Activated CD4-positive, alpha-beta memory T cell treated with anti-CD3 and anti-CD28 coated beads, Interleukin-2, amount 10 ng/mL, durations not matched to agents 7 days and 5 days (primary cell): ENCODE data around the gene CMPK1. TPM values are rescaled to one million over a fixed set of nuclear protein-coding genes. Genes with fewer than 3 reads are reported as not detected.
"Not testable (repeated sequence)": the region's sequence is repeated elsewhere in the genome, so short reads cannot be mapped to it uniquely, and the experiment has no call there.

Source experiments
- CTCF ChIA-PET: fragments of 350-600 bp; sonication (Branson Sonifier 250); formaldehyde crosslinking; loops from one replicate; lab custom pipeline; 2021; ENCODE audit warnings: antibody characterized with exemption, inconsistent platforms; lab: Charles Lee
- POLR2A ChIA-PET: fragments of 350-600 bp; sonication (Branson Sonifier 250); formaldehyde crosslinking; loops from one replicate; lab custom pipeline; 2021; ENCODE audit warnings: antibody characterized with exemption; lab: Charles Lee
- DNase-seq: peaks from one replicate; pipeline ENCODE4 v3.0.0-alpha.2; 2020
- H3K27ac Mint-ChIP-seq: one replicate; pipeline ENCODE4 v1.8.0; 2021; ENCODE audit warnings: mild to moderate bottlenecking, mixed read lengths
- H3K27me3 Mint-ChIP-seq: one replicate; pipeline ENCODE4 v1.8.0; 2021; ENCODE audit warnings: mixed read lengths
- H3K36me3 Mint-ChIP-seq: one replicate; pipeline ENCODE4 v1.8.0; 2021; ENCODE audit warnings: low read depth, mixed read lengths
- H3K4me1 Mint-ChIP-seq: one replicate; pipeline ENCODE4 v1.8.0; 2021; ENCODE audit warnings: mixed read lengths
- H3K4me3 Mint-ChIP-seq: one replicate; pipeline ENCODE4 v1.8.0; 2021; ENCODE audit warnings: mild to moderate bottlenecking, mixed read lengths
- H3K9me3 Mint-ChIP-seq: one replicate; pipeline ENCODE4 v1.8.0; 2021; ENCODE audit warnings: mixed read lengths
- total RNA-seq, 2 experiments: library from RNA; stranded (reverse); gene quantifications; one replicate each; pipeline ENCODE4 v1.2.3, GENCODE V29; 2021

The CMPK1 gene
- 100 to 1,000 TPM in 1 of 2 experiments, 10 to 100 TPM in 1; 99.3 to 106 TPM for total RNA-seq

- peaks cover 10% of the 10 kb centered on the region for H3K36me3 Mint-ChIP-seq
- H3K4me1 Mint-ChIP-seq = peaks cover 22% of the 10 kb centered on the region
- no peak within 1 kb of the TSS for H3K4me3 Mint-ChIP-seq
- peak within 1 kb of the TSS; percentile 93 for H3K27ac Mint-ChIP-seq
- POLR2A ChIA-PET = interaction anchor here (0.6 to 4.3 kb wide), 8 partner anchors 10 to 104 kb away, joined by 3 to 76 read pairs (median 7); partner anchors contain the start of genes FOXD2 and STIL
- peak; percentile 81 for DNase-seq
- CTCF ChIA-PET = interaction anchor here (0.8 to 3.7 kb wide), 11 partner anchors 9 to 377 kb away, joined by 3 to 25 read pairs (median 4); partner anchors contain the start of genes FOXD2 and STIL
- no peaks in the 10 kb centered on the region for H3K27me3 Mint-ChIP-seq
- no peaks in the 10 kb centered on the region for H3K9me3 Mint-ChIP-seq
Measured at GRCh38 chr1:47333578-47333921, at the start of gene CMPK1. CMPK1 (plus strand) TSS chr1:47333790; CDS start chr1:47333946, 156 bp downstream.

GRCh38 chr1:47288116-47288515 is 45.5 kb upstream of the CMPK1 start:
- H3K4me1 Mint-ChIP-seq, DNase-seq, H3K9me3 Mint-ChIP-seq, POLR2A ChIA-PET, H3K4me3 Mint-ChIP-seq, H3K27me3 Mint-ChIP-seq, H3K27ac Mint-ChIP-seq: not testable (repeated sequence)
- CTCF ChIA-PET = interaction anchor here (0.9 to 1.3 kb wide), 3 partner anchors 25 to 149 kb away, joined by 3 to 4 read pairs (median 3); partner anchors contain the start of gene FOXD2
- H3K36me3 Mint-ChIP-seq = peaks cover 32% of the 10 kb centered on the region

GRCh38 chr1:47294863-47295262 is 38.7 kb upstream of the CMPK1 start:
- H3K9me3 Mint-ChIP-seq, DNase-seq, POLR2A ChIA-PET, CTCF ChIA-PET, H3K4me3 Mint-ChIP-seq, H3K27me3 Mint-ChIP-seq, H3K27ac Mint-ChIP-seq: not testable (repeated sequence)
- Mint-ChIP-seq H3K36me3 (peaks cover 45% of the 10 kb centered on the region), H3K4me1 (peaks cover 12% of the 10 kb centered on the region)

- DNase-seq = no peak
- Mint-ChIP-seq H3K4me1 (peaks cover 13% of the 10 kb centered on the region), H3K27ac (no peak overlapping the region), H3K4me3 (no peak overlapping the region), H3K9me3 (no peaks in the 10 kb centered on the region), H3K36me3 (peaks cover 48% of the 10 kb centered on the region), H3K27me3 (no peaks in the 10 kb centered on the region)
- ChIA-PET POLR2A (no interaction called here), CTCF (no interaction called here)
Measured at GRCh38 chr1:47295579-47295978, 38.0 kb upstream of the CMPK1 start.

- no peaks in the 10 kb centered on the region for H3K9me3 Mint-ChIP-seq
- no peaks in the 10 kb centered on the region for H3K27me3 Mint-ChIP-seq
- POLR2A ChIA-PET = interaction anchor here (1.1 to 1.8 kb wide), 2 partner anchors 12 to 15 kb away, joined by 3 to 6 read pairs; partner anchors contain the start of gene STIL
- H3K27ac Mint-ChIP-seq = no peak overlapping the region
- H3K4me3 Mint-ChIP-seq = no peak overlapping the region
- peaks cover 13% of the 10 kb centered on the region for H3K4me1 Mint-ChIP-seq
- peaks cover 57% of the 10 kb centered on the region for H3K36me3 Mint-ChIP-seq
- no peak for DNase-seq
- CTCF ChIA-PET = interaction anchor here (0.9 kb wide), 1 partner anchor 119 kb away, joined by 3 read pairs; no protein-coding TSS in a partner anchor
Measured at GRCh38 chr1:47298025-47298699, 35.4 kb upstream of the CMPK1 start.

- CTCF ChIA-PET = no interaction called here
- peaks cover 65% of the 10 kb centered on the region for H3K36me3 Mint-ChIP-seq
- POLR2A ChIA-PET = no interaction called here
- H3K4me3 Mint-ChIP-seq = no peak overlapping the region
- H3K27ac Mint-ChIP-seq = no peak overlapping the region
- H3K27me3 Mint-ChIP-seq = no peaks in the 10 kb centered on the region
- no peak for DNase-seq
- H3K4me1 Mint-ChIP-seq = peaks cover 24% of the 10 kb centered on the region
- H3K9me3 Mint-ChIP-seq = no peaks in the 10 kb centered on the region
Measured at GRCh38 chr1:47302472-47302871, 31.1 kb upstream of the CMPK1 start.

- no peaks in the 10 kb centered on the region for H3K27me3 Mint-ChIP-seq
- H3K4me1 Mint-ChIP-seq = peaks cover 40% of the 10 kb centered on the region
- H3K9me3 Mint-ChIP-seq = no peaks in the 10 kb centered on the region
- POLR2A ChIA-PET = interaction anchor here (2.0 kb wide), 1 partner anchor 14 kb away, joined by 4 read pairs; no protein-coding TSS in a partner anchor
- CTCF ChIA-PET = no interaction called here
- no peak for DNase-seq
- H3K4me3 Mint-ChIP-seq = no peak overlapping the region
- H3K36me3 Mint-ChIP-seq = peaks cover 52% of the 10 kb centered on the region
- H3K27ac Mint-ChIP-seq = no peak overlapping the region
Measured at GRCh38 chr1:47309427-47309826, 24.2 kb upstream of the CMPK1 start.

- H3K27ac Mint-ChIP-seq = peak within 1 kb of the TSS; percentile 94
- no peaks in the 10 kb centered on the region for H3K9me3 Mint-ChIP-seq
- peak; percentile 99 for DNase-seq
- no peaks in the 10 kb centered on the region for H3K27me3 Mint-ChIP-seq
- POLR2A ChIA-PET = interaction anchor here (0.5 to 2.3 kb wide), 20 partner anchors 9 to 135 kb away, joined by 3 to 76 read pairs (median 5); partner anchors contain the start of genes CMPK1 and FOXD2
- H3K4me1 Mint-ChIP-seq = peaks cover 33% of the 10 kb centered on the region
- CTCF ChIA-PET = interaction anchor here (1.0 to 1.9 kb wide), 7 partner anchors 10 to 135 kb away, joined by 3 to 25 read pairs (median 8); partner anchors contain the start of genes CMPK1 and FOXD2
- H3K36me3 Mint-ChIP-seq = peaks cover 28% of the 10 kb centered on the region
- peak within 1 kb of the TSS; percentile 94 for H3K4me3 Mint-ChIP-seq
Measured at GRCh38 chr1:47313915-47314664, 19.5 kb upstream of the CMPK1 start, which contains the start of gene STIL. STIL (minus strand) TSS chr1:47314147; CDS start chr1:47310319, 3,828 bp downstream.

- POLR2A ChIA-PET = interaction anchor here (1.1 to 1.6 kb wide), 3 partner anchors 13 to 21 kb away, joined by 3 to 14 read pairs (median 4); partner anchors contain the start of gene CMPK1
- Mint-ChIP-seq H3K27ac (no peak overlapping the region), H3K9me3 (no peaks in the 10 kb centered on the region), H3K4me1 (peaks cover 11% of the 10 kb centered on the region), H3K27me3 (no peaks in the 10 kb centered on the region), H3K4me3 (no peak overlapping the region), H3K36me3 (peaks cover 6% of the 10 kb centered on the region)
- DNase-seq = no peak
- CTCF ChIA-PET = interaction anchor here (1.3 to 2.4 kb wide), 2 partner anchors 15 to 125 kb away, joined by 3 to 14 read pairs; partner anchors contain the start of gene CMPK1
Measured at GRCh38 chr1:47317841-47318240, 15.7 kb upstream of the CMPK1 start.

- H3K27me3 Mint-ChIP-seq, H3K9me3 Mint-ChIP-seq, POLR2A ChIA-PET, H3K4me1 Mint-ChIP-seq, H3K4me3 Mint-ChIP-seq, CTCF ChIA-PET, H3K36me3 Mint-ChIP-seq, DNase-seq, H3K27ac Mint-ChIP-seq: not testable (repeated sequence)
Measured at GRCh38 chr1:47319968-47320367, 13.6 kb upstream of the CMPK1 start.

- H3K9me3 Mint-ChIP-seq = no peaks in the 10 kb centered on the region
- no peaks in the 10 kb centered on the region for H3K4me1 Mint-ChIP-seq
- H3K4me3 Mint-ChIP-seq = no peak overlapping the region
- no peaks in the 10 kb centered on the region for H3K36me3 Mint-ChIP-seq
- ChIA-PET POLR2A (interaction anchor here (1.2 to 2.7 kb wide), 3 partner anchors 10 to 14 kb away, joined by 4 to 13 read pairs (median 8); partner anchors contain the start of genes CMPK1 and STIL), CTCF (interaction anchor here (0.6 to 2.5 kb wide), 5 partner anchors 8 to 145 kb away, joined by 3 to 8 read pairs (median 7); partner anchors contain the start of genes CMPK1, FOXD2 and STIL)
- no peak overlapping the region for H3K27ac Mint-ChIP-seq
- no peaks in the 10 kb centered on the region for H3K27me3 Mint-ChIP-seq
- no peak for DNase-seq
Measured at GRCh38 chr1:47323599-47324031, 10.0 kb upstream of the CMPK1 start.

GRCh38 chr1:47324682-47325081 is 8.9 kb upstream of the CMPK1 start:
- Mint-ChIP-seq H3K27me3 (no peaks in the 10 kb centered on the region), H3K9me3 (no peaks in the 10 kb centered on the region), H3K4me1 (no peaks in the 10 kb centered on the region), H3K4me3 (no peak overlapping the region), H3K36me3 (no peaks in the 10 kb centered on the region), H3K27ac (no peak overlapping the region)
- POLR2A ChIA-PET = interaction anchor here (1.9 to 2.7 kb wide), 2 partner anchors 11 to 15 kb away, joined by 4 to 13 read pairs; partner anchors contain the start of gene STIL
- no peak for DNase-seq
- CTCF ChIA-PET = interaction anchor here (1.0 to 2.5 kb wide), 4 partner anchors 9 to 146 kb away, joined by 3 to 8 read pairs (median 6); partner anchors contain the start of genes CMPK1, FOXD2 and STIL
